GM18511 (cell line): ENCODE data around the gene CRACR2B.
A peak's percentile ranks its signal among the peaks of the same experiment; 100 is the strongest.

Experiments
- ATAC-seq: cut with Tn5 transposase; IDR thresholded peaks from one replicate; pipeline ENCODE4 v1.9.1; 2021; ENCODE audit warnings: mild to moderate bottlenecking, moderate library complexity; ENCODE audit not compliant: unreplicated experiment

The CRACR2B gene

GRCh38 chr11:825366-826226, 2.1 kb upstream of the CRACR2B start:
- ATAC-seq = no peak

- no peak for ATAC-seq
Measured at GRCh38 chr11:826227-826621, 1.5 kb upstream of the CRACR2B start.

GRCh38 chr11:826836-827145, 928 bp upstream of the CRACR2B start:
- ATAC-seq = no peak

- no peak for ATAC-seq
Measured at GRCh38 chr11:827146-827896, 398 bp upstream of the CRACR2B start.

- no peak for ATAC-seq
Measured at GRCh38 chr11:828506-829175, 922 bp downstream of the CRACR2B start.

- ATAC-seq = no peak
Measured at GRCh38 chr11:829176-829846, 1.6 kb downstream of the CRACR2B start.

- peak; percentile 2 for ATAC-seq
Measured at GRCh38 chr11:829847-830294, 2.2 kb downstream of the CRACR2B start.

- ATAC-seq = peak; percentile 29
Measured at GRCh38 chr11:830295-831117, 2.8 kb downstream of the CRACR2B start.

- ATAC-seq = no peak
Measured at GRCh38 chr11:831118-831864, 3.6 kb downstream of the CRACR2B start.

- no peak for ATAC-seq
Measured at GRCh38 chr11:831961-832528, 4.3 kb downstream of the CRACR2B start.

- ATAC-seq = no peak
Measured at GRCh38 chr11:832529-833113, 4.9 kb downstream of the CRACR2B start, which contains the start of gene CD151. Gene CD151, plus strand, starts transcription at chr11:832952. Its CDS starts 3,118 bp downstream, at chr11:836070.

GRCh38 chr11:833114-833791, 5.5 kb downstream of the CRACR2B start:
- no peak for ATAC-seq

- ATAC-seq = no peak
Measured at GRCh38 chr11:833849-834311, 6.2 kb downstream of the CRACR2B start.

GRCh38 chr11:834371-835316, 6.9 kb downstream of the CRACR2B start:
- no peak for ATAC-seq

GRCh38 chr11:836274-836673, 8.6 kb downstream of the CRACR2B start:
- no peak for ATAC-seq

GRCh38 chr11:836700-837099, 9.0 kb downstream of the CRACR2B start:
- no peak for ATAC-seq
